Measurements from ENCODE around the gene ARHGAP26.
"Not testable (repeated sequence)": the region's sequence is repeated elsewhere in the genome, so short reads cannot be mapped to it uniquely, and the experiment has no call there.

ARHGAP26 gene

GRCh38 chr5:142926549-142926948 is 156.4 kb downstream of the ARHGAP26 start:
- POLR2A ChIA-PET (ENCODE audit: low non-redundant PET): no interaction called here
- CTCF ChIA-PET: interaction anchor here (0.7 kb wide), 1 partner anchor 471 kb away, joined by 4 read pairs; no protein-coding TSS in a partner anchor
- H3K27ac ChIP-seq: no peak overlapping the region
- no peak for TF ChIP-seq CTCF (conservative IDR thresholded peaks at IDR 0.05; ENCODE audit: low read depth)
- no peak for DNase-seq (ENCODE audit: low spot score)

- POLR2A ChIA-PET (ENCODE audit: low non-redundant PET); DNase-seq (ENCODE audit: low spot score): not testable (repeated sequence)
- CTCF ChIA-PET: interaction anchor here (0.6 kb wide), 1 partner anchor 8 kb away, joined by 4 read pairs; no protein-coding TSS in a partner anchor
Measured at GRCh38 chr5:142928999-142929398, 158.8 kb downstream of the ARHGAP26 start.

DNA sequence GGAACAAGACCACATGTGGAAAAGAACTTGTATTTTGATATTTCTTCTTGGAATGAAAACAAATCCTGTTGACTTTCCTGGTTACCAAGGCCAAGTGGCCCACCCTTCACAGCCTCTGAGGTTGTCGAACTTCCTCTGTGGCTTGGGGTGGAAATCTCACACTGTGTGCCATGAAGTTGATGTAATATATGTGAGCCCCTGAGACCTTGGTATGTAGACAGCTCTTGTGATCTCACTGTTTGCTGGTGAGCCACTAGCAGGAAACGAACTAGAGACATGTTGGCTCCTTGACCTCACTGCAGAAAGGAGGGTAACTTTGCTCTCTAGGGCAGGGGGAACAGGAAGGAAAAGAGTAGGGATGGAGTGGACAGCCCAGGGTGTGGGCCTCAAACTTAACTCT is 159.4 kb downstream of the ARHGAP26 start:
- POLR2A ChIA-PET (ENCODE audit: low non-redundant PET): no interaction called here
- no peak overlapping the region for H3K27ac ChIP-seq

More at GRCh38 chr5:142928999-142929398, 158.8 kb downstream of the ARHGAP26 start:
- H3K27ac ChIP-seq: not testable (repeated sequence)

DNA sequence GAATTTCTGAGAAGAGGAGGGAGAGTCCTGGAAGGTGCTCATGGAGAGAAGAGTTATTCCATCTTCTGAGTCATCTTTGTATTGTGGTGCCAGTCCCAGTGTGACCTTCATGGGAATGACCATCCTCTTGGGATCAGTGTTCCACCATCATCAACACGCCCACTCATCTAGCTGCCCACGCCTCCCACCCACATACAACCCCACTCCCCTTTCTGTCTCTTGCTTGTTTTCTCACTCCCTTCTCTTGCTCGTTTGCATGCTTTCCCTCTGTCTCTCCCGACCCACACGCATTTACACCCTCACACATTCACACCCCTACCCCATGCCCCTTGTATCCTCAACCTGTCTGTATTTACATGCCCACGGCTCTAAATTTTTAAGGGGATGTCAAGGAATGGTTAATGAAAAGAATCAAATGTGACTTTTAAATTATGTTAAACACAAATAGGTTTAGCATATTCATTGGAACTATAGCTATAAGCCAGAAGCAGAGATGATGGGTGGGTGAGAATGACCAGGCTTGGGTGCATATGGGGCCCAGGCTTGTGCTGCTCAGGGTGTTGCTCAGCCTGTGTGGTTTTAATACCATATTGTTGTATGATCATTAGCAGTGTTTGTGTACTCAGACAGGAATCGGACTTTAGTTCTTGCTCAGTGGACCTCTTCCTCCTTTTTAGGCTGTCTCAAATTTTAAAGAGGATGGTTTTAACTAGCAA is 160.4 kb downstream of the ARHGAP26 start:
- TF ChIP-seq CTCF (conservative IDR thresholded peaks at IDR 0.05; ENCODE audit: low read depth): no peak
- DNase-seq (ENCODE audit: low spot score): no peak
- POLR2A ChIA-PET (ENCODE audit: low non-redundant PET): no interaction called here
- no peak overlapping the region for H3K27ac ChIP-seq
- CTCF ChIA-PET: interaction anchor here (0.8 kb wide), 1 partner anchor 64 kb away, joined by 4 read pairs; no protein-coding TSS in a partner anchor

More for the DNA sequence above, 159.4 kb downstream of the ARHGAP26 start:
- CTCF ChIA-PET: no interaction called here
- no peak for DNase-seq (ENCODE audit: low spot score)
- no peak for TF ChIP-seq CTCF (conservative IDR thresholded peaks at IDR 0.05; ENCODE audit: low read depth)

DNA sequence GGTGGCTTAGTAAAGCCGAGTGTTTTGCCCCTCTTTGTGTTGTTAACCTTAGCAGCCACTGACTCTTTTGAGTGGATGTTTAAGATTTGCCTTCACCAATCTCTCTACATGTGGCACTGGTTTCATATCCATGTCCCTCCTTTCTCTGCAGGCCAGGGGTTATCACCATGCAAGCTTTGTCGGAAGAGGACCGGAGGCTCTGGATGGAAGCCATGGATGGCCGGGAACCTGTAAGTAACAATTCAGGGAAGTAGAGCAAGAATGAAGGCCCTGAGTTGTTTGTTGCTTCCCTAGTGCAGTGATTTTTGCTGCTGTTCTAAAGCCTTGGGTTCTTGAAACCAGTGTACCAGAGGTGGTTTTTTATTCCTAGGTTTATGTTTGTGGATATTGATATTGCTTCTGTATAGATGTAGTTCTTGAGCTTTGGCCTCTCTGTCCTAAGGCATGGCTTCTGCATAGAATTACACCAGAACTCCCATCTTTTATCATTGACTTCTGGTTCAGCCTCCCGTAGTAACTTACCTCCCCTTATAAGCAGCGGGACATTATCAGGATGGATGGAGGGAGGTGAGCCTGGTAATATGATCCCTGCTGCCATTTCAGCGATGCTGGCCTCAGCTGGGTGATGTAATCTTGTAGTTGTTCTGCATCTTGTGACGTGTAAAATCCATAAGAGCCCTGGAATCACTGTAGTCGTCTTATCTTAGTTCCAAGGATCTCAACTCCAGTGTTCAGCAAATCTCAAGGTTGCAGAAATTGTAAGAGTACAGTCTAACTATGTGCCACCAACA is 161.9 kb downstream of the ARHGAP26 start:
- no peak for TF ChIP-seq CTCF (conservative IDR thresholded peaks at IDR 0.05; ENCODE audit: low read depth)
- ChIA-PET POLR2A (ENCODE audit: low non-redundant PET) (no interaction called here), CTCF (interaction anchor here (0.7 to 0.8 kb wide), 3 partner anchors 10 to 30 kb away, joined by 3 to 4 read pairs (median 3); no protein-coding TSS in a partner anchor)
- H3K27ac ChIP-seq: no peak overlapping the region
- no peak for DNase-seq (ENCODE audit: low spot score)

DNA sequence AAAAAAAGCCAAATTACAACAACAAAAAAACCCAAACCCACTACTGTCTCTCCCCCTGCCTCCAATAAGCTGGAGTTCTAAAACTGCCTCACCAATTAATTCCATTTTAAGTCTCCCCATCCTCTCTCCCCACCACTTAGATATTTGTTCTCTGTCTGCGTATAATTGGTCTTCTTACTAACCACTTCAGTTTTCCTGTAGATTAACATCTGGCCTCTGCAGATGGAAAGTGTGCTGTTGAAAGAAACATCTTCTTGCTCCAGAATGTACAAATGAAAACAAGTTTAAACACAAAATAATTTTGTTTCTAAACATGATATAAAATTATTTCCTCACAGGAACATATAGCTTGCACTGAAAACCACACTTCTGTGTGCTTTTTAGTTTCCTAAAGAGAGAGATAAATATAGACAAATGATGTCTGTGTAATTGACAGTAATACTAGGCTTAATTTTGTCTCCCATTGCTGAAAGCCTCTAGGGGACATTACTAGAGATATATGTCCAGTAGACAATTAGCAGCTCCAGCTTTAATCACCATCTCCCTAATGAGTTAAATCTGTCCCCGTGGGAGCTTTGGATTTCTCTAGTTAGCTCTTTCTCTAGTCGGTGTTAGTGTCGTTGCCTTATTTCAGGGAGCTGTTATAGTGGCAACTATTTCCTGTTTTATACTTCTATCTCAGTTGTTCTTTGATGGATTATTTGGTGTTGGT is 164.0 kb downstream of the ARHGAP26 start:
- TF ChIP-seq CTCF (conservative IDR thresholded peaks at IDR 0.05; ENCODE audit: low read depth): no peak
- no peak overlapping the region for H3K27ac ChIP-seq
- ChIA-PET POLR2A (ENCODE audit: low non-redundant PET) (no interaction called here), CTCF (interaction anchor here (0.5 to 0.6 kb wide), 2 partner anchors 591 to 890 kb away, joined by 3 to 4 read pairs; no protein-coding TSS in a partner anchor)
- no peak for DNase-seq (ENCODE audit: low spot score)
